NCI-H187 (cell line): ENCODE measurements around the gene MAPK12.

Experiments
- DNase-seq, 2 experiments: peaks; one replicate each; lab custom pipeline; 2025; lab: John Stamatoyannopoulos, UW

MAPK12 gene

DNA sequence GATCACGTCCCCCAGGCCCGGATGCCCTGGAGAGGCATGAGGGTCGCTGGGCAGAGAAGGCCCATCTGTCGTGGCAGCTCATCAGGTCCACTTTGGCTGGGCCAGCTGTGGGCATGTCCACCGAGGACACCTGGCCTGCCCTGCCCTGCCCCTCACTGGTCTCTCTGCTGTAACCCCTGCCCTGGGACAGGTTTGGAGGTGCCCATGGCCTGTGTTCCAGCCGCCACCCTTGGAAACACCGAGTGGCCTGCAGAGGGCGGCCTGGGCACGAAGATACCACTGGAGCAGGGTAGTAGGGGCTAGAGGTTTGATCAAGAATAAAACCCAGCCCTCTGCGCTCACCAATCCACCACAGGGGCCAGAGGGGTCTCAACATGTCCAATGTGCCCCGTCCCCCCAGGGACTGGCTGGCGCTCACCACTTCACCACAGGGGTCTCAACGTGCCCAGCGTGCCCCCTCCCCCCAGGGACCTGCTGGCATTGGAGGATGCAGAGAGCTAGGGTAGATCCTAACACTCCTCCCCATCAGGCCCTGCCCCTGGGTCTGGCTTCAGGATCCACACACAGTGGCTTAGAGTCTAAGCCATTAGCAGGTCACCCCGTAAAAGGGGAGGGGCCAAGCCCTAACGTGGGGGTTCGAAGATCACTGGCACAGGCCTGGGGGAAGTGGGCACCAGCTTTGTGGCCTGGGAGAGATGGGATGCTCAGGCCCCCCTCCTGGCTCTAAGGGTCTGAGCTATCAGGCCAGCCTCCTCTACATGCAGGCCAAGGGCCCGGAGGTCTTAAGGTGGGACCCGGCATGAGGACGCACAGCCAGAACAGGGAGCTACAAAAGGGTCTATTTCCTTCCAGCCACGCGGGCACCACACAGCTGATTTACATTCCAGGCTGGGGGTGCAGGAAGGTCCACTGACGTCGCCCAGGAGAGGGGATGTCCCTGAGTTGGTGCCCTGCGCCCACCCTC, 9.1 kb downstream of the MAPK12 start:
- no peak for DNase-seq

DNA sequence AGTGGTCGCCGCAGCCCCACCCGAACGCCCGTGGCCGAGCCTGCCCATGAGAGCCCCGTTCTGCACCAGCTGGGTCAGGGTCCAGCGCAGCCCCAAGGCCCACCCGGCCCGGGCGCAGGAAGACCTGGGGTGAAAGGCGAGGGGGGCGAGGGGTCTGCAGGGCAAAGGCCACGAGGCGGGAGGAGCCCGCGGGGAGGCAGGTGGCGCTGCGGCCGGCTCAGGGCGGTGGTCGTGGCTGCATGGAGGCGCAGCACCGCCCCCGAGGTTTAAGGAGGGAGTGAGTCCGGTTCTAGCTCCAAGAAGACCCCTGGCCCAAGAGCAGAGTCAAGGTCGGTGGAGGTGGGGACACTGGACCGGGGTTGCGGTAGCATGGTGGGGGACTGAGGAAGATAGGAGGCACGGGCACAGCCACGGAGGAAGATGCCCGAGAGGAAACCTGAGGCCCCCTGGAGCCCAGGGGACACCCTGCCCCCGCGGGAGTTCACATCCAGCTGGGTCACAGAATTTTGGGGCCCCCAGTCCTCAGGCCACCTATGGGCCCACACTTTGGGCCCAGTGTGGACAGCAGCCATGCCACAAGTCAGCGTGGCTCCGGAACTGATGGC, 9.9 kb downstream of the MAPK12 start:
- no peak for DNase-seq

DNA sequence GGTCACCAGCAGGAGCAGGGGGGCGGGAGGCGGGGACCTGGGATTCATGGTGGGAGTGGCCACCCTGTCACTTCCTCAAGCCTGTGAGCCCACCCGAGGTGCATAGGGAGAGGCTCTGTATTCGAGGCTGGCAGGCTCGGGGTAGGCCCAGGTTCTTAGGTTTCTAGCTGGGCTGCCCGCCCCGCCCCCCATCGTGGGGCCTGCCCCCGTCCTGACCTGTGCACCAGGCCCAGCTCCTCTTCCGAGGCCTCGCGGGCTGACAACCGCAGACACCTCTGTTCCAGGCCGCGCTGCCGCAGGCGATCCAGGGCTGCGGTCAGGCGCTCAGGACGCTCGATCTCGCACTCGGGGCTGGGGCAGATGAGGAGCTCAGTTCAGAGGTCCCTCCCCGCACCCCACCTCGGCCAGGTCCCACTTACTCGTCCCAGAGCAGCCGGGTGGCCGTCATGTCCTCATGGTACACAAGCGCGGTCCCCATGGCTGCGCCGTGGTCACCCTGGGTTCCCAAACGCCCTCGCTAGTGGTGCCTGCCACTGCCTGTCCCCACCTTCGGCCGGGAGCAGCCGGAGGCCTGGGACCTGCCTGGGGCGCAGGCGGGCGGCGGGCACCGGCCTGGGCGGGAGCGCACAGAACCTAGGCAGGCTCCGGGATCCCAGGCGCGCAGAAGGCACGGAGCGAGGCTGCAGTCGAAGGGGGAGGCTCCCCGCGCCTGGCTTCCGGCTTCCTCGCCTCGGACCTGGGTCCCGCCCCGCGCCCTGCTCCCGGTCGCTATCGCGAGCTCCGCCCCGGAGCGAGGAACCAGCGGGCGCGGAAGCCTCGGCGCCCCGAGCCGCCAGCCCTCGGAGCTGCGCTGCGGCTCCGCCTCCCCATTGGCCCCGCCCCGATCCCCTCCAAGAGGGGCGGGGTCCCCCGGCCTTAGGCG, 10.7 kb downstream of the MAPK12 start, which contains the start of gene HDAC10:
HDAC10 (minus strand) TSS at position 711 of the 922 bp plus-strand sequence; CDS start at position 478, 233 bp downstream.
- no peak for DNase-seq

DNA sequence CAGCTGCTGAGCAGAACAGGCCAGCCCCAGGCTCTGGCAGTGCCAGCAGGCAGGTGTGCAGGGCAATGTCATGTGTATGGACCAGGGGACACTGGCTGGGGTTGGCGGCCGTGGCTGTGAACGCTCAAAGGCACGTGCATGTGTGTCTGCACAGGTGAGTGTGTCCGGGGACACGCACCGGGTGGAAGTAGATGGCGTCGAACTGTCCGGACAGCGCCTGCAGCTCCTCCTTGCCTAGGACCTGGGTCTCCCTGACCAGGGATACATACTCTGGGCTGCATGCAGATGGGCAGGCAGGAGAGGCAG, 11.3 kb downstream of the MAPK12 start:
- DNase-seq: no peak

DNA sequence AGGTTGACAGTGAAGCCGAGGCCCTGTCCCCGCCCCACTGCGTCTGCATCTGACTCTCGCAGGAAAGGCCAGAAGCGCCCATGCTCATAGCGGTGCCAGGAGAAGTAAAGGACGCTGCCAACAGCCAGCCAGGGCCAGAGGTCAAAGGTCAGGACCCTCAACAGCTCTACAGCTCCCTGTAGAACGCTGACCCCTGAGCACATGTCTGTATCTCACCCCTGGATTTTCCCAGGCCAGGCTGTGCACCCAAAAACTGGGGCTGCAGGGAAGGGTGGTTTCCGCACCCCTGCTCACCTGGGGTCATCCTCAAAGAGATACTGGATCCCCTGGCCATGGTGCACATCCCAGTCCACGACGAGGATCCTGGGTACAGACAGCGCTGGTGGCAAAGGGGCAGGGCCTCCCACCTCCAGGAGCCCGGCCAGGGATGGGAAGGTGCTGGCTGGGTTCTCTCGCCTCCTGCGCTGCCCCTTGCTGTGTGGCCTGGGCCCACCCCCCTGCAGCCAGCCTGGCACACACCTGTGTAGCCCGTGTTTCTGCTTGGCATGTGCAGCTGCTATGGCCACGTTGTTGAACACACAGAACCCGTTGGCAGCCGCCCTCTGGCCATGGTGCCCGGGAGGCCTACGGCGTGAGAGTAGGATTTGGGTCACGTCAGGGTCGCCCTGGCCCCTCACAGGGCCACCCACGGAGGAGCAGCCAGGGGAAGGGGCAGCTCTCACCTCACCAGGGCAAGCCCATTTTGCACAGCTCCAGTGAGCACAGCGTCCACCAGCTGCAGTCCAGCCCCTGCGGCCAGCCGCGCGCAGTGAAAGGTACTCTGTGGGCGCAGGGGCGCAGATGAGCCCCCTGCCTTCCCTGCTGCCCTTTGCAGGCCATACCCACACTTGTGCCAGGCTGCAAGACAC, 11.9 kb downstream of the MAPK12 start:
- no peak for DNase-seq

DNA sequence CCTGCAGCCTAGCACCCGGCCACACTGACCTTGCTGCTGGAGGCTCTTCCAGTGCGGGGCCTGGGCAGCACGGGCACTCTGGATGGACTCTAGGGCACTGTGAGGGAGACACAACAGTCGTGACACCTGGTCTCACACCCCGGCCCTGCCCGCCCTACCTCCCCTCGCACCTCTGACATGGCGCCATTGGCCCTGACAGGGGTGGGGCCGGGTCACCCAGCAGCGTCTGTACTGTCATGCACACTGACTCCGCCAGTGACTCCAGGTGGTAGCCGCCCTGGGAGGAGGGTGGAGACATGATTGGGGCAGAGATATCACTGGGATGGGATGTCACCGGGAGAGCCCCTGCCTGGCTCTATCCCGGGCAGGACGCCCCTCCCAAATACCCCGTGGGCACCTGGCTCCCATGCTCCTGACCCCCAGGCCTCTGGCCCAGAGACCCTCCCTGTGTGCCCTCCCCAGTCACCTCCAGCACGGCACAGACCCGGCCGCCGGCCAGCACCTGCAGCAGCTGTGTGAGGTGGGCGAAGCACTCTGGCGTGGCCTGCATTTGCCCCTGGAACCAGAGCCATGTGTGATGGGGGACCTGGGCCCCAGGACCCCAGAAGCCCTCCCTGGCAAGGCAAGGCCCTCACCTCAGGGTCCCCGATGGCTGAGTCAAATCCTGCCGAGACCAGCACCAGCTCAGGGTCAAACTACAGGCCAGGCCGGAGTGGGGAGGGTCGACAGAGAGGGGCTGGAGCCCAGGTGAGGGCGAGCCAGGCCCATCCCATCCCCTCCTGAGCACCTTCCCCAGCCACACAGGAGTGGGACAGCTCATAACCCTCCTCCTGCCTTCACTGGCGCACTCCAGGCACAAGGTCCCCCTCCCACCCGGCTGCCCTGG, 13.0 kb downstream of the MAPK12 start:
- DNase-seq: no peak

DNA sequence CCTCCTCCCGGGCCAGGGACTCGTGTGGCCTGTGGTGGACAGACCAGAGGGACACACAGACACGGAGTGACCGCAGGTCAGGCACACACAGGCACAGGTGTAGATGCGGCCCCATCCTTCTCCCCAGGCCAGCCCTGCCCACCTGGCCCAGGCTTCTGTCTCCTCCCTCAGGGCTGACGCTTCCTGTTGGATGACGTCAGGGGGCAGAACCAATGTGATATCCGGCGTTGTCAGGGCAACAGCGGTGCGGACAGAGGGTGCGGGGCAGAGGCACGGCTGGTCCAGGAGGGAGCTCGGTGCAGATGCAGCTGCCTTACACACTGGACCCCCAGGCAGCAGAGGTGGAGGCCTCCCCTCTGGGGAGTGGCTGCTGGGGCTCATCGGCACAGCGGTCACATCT, 13.7 kb downstream of the MAPK12 start:
- DNase-seq: no peak

DNA sequence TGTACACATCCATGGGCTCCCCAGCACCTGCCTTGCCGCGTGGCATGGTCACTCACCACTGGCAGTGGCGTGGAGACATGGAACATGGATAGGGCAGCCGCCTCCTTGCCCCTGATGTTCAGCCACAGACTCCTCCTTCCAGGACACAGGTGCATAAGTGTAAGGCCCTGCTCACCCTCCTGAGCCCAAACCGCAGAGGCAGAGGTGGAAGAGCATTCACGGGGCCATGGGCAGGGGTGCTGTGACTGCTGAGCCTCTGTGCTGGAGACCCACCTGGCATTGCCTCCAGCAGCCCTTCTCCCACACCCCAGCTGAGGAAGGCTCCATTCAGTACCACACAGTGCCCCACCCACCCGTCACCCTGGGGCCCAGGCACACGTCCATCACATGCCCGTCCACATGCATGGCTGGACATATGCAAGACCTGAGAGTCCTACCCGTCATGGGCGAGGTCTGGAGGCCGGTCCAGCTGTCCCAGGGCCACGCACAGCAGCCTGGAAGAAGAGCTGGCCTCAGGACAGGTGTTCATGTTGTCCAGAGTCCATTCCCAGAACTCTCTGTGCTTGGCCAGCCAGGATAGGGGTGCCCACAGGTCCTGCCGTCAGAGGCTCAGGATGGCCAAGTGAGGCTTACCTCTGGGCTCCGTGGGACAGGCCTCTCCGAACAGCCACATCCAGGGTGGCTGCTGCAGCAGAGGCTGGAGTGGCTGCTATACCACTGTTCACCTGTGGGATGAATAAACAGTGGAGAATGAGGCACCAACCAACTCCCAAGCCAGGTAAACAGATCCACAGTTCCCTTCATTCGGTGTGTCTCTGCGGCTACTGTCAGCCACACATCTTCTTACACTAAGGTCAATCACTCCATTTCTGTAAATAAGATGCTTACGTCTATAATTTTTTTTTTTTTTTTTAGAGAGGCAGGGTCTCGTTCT, 15.0 kb downstream of the MAPK12 start:
- no peak for DNase-seq

DNA sequence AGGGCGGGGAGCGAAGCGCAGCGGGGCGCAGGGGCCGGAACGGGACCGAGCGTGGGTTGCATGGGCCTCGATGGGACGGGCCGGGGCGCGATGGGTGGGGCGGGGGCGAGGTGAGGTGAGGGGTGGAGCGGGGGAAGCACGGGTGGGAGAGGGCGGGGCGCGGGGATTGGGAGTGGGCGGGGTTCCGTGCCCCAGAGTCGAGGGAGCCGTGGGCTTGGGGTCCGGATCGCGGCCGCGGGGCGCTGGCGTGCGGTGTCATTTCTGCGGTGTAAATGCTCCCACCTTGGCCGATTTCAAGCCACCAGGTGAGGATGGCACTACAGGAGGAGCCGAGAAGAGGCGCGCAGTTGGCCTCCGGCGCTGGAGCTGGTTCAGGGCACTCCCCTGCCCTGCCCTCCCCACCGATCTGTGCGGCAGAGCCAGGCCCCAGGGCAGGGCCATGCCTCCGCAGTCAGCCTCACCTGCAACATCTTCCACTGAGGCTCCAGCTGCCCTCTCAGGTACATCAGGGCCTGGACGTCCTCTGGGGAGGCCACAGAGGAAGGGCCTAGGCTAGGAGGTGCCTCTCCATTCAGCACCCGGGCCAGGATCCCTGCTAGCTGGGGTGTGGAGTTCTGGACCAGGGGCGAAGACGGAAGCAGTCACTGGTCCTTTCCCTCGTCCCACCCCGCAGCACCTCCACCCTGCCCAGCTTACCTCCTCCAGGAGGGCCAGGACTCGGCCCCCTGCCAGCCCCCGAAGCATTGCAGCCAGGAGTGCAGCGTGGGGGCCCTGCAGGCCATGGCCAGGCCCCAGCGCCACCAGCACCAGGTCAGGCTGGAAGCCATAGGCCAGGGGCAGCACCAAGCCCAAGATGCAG, 16.0 kb downstream of the MAPK12 start:
- DNase-seq: no peak

DNA sequence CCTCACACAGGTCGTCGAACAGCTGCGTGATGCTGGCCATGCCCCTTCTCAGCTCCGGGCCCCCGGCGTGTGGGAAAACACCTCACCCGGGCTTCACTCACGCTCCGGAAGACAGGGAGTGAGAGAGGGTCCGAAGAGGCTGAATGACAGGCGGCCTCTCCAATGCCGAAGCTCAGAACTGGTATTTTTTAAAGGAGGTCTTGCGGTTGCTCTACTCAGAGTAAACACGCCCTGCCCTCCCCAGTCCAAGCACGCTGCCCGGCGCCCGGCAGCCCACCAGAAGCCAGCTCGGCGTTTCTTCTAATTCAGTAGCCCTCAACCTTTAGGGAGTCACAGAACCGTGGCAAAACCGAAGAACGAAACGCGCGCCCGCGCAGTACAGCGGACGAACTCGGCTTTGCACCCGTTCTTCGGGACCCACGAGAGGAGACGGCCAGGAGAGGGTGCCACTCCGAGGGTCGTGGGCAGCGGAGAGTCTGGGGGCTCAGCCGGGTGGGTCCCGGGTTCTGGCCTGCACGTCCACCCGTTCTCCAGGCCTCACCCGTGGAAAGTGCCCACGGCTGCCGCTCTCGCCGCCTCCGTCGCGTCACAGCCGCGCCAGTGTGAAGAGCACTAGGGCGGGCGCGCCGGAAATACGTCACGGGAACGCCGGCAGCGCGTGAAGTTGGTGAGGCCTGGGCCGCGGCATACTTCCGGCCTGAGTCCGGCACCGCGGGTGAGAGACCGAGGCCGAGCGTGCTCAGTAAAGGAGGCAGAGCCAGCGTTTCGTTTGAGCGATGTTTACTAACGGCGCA, 16.9 kb downstream of the MAPK12 start, which contains the start of gene TUBGCP6:
TUBGCP6 (minus strand) TSS at position 604 of the 794 bp plus-strand sequence; CDS start at position 40, 564 bp downstream.
- DNase-seq: peak in 1 of 2 experiments; percentile 4

DNA sequence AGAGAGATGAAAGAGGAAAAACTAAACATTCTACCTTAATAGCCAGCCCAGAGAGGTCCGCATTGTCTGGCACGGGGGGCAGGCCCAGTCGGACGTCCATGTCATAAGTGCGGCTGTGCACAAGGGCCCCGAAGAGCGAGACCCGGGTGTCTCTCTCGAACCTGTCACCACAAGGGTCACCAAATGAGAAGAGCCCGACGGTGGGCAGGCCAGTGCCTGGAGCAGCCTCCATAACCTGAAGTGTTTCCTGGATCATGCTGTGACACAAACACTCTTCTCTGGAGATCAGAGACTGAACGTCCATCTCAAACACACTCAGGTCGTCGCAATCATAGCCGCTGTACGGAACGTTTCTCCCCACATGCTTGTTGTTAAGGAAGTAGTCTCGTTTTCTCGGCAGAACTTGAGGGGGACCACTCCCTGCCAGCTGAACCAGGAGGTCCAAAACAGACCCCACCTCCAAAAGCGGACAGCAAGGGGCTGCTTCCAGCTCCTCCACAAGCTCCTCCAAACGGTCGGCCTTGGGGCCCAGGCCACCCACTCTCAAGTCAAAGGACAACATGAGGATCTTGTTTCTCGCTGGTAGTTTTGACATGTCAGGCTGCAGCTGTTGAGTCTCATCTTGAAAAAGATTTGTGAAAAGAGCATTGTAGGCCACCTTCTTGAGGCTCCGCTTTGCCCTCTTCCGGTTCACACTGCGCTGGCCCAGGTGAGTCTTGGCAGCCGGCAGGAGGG, 17.6 kb downstream of the MAPK12 start:
- no peak for DNase-seq

DNA sequence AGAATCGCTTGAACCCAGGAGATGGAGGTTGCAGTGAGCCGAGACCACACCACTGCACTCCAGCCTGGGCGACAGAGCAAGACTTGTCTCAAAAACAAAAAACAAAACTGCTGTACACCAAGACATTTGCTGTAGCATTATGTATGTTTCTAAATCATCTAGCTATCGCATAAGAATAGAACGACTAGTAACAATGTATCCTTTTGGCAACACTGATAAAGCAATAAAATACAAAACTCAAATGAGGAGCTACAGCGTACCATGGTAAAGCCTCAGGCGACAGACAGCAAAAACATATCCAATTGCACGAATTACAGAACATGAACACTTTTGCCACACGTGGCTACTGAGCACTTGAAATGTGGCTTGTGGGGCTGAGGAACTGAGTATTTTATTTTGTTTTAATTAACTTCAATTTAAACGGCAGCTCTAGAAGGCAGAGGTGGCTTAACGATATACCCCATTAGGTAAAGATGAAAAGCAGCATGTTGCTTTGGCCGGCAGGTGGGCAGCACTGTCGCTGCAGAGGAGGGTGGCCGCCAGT, 19.0 kb downstream of the MAPK12 start:
- DNase-seq: no peak

DNA sequence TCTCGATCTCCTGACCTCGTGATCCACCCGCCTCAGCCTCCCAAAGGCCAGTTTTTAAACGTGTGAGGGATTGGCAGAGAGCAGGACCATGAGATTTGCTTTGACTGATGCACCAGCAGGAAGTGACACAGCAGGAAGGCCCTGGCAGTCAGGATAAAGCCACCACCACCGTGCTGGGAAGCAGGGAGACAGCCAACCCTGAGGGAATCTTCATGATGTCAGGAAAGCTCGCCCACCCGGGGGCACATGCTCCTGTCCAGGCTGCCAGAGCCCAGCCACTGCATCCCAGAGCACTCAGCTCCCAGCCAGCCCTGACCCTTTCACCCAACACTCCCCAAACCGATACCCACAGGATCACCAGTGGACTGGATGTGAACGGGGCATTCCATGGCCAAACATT, 22.7 kb downstream of the MAPK12 start:
- no peak for DNase-seq

DNA sequence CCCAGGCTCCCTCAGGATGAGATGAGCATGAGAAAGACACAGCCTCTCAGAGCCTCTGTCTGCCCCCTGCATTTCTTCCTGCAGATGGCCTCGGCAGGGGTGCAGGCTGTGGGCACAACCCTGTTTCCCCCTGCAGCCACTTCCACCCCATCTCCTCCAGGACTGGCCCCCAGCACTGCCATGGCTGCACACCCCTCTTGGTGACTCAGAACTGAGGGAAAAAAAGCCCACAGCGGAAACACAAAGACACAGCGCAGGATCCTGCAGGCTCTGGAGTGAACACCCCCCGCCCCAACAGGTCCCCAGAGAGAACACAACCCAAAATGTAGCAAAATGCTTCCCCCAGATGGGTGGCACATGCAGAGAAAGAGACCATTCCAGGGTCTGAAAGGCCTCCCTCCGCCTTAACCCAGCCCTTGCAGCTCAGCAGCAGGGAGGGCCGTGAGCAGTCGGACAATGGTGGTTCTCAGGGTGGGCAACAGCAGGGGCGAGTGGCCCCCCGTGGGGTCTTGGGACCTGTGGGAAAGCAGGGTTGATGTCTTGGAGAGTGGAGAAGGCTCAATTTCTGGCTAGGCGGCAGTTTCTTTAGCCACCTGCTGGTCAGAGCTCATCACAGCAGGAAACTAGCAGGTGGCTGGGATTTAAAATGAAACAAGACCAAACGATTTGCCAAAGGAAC, 24.6 kb downstream of the MAPK12 start:
- no peak for DNase-seq

DNA sequence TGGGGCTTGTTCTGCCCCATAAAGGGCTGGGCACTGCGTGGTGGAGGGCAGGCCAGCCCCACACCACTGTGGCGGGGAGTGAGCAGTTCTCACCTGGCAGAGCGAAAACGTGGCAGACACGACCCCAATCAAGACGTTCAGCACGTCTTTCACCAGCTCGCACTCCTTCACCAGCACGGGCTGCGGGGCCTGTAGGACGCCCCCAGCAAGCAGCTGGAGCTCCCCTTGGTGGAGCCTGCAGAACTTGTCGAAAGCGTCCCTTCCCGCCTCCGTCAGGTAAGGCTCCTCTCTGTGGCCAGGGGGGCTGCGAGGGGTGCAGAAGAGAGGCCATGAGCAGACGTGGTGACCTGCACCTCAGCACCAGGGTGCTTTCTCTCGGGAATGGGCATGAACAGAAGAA, 28.3 kb downstream of the MAPK12 start:
- DNase-seq: no peak
